GM12892 (cell line): ENCODE data around the gene MAP3K21.

Experiments
- POLR2AphosphoS5 ChIP-seq: IDR thresholded peaks from 2 replicates; pipeline ENCODE4 v1.6.1; 2011; ENCODE audit warnings: low read depth, low read length, control low read depth
- TAF1 ChIP-seq: IDR thresholded peaks from 2 replicates; pipeline ENCODE4 v1.6.1; 2011; ENCODE audit warnings: low read depth, mild to moderate bottlenecking, control low read depth, low read length, borderline replicate concordance

GRCh38 chr1:233279971-233280370 lies 47.6 kb upstream of the MAP3K21 start:
- no peak for TF ChIP-seq TAF1
- TF ChIP-seq POLR2AphosphoS5: no peak
